ENCODE measurements around the gene KLF16. TPM values are rescaled to one million over a fixed set of nuclear protein-coding genes. Genes with fewer than 3 reads are reported as not detected.

KLF16 gene
- total RNA-seq, 4 donors from 2014 or later = 1.8 to 6.4 (median 3.4) TPM

- no peaks in the 10 kb centered on the region for H3K36me3 ChIP-seq
- TF ChIP-seq, protein P1, sequence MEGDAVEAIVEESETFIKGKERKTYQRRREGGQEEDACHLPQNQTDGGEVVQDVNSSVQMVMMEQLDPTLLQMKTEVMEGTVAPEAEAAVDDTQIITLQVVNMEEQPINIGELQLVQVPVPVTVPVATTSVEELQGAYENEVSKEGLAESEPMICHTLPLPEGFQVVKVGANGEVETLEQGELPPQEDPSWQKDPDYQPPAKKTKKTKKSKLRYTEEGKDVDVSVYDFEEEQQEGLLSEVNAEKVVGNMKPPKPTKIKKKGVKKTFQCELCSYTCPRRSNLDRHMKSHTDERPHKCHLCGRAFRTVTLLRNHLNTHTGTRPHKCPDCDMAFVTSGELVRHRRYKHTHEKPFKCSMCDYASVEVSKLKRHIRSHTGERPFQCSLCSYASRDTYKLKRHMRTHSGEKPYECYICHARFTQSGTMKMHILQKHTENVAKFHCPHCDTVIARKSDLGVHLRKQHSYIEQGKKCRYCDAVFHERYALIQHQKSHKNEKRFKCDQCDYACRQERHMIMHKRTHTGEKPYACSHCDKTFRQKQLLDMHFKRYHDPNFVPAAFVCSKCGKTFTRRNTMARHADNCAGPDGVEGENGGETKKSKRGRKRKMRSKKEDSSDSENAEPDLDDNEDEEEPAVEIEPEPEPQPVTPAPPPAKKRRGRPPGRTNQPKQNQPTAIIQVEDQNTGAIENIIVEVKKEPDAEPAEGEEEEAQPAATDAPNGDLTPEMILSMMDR (IDR thresholded peaks at IDR 0.05) = no peak
- no peak for TF ChIP-seq POLR2A (IDR thresholded peaks at IDR 0.05)
- WGBS, 2 donors = 74 to 89% methylated on average over 5 to 9 of the region's 15 CpGs
- no peaks in the 10 kb centered on the region for H3K9me3 ChIP-seq
- intact Hi-C loops (cut with DNase I) = no loop called here
- DNase-seq = no peak
- H3K4me1 ChIP-seq = peaks cover 7 to 14% of the 10 kb centered on the region in 2 donors
- H3K27me3 ChIP-seq = no peaks in the 10 kb centered on the region
- no peak overlapping the region for H3K4me3 ChIP-seq (replicated peaks in 1 of 3)
- no peak overlapping the region for H3K27ac ChIP-seq
These were observed 29.8 kb downstream of the KLF16 start for GRCh38 chr19:1833540-1833939.

- intact Hi-C loops (cut with DNase I) = no loop called here
- no peak for DNase-seq
- Histone ChIP-seq H3K27ac (no peak overlapping the region), H3K4me1 (peaks cover 0 to 3% of the 10 kb centered on the region in 2 donors), H3K4me3 (replicated peaks in 1 of 3) (no peak overlapping the region), H3K36me3 (peaks cover 0 to 8% of the 10 kb centered on the region in 2 donors), H3K27me3 (no peaks in the 10 kb centered on the region), H3K9me3 (no peaks in the 10 kb centered on the region)
- WGBS, 2 donors = 91 to 95% methylated on average over 15 to 26 of the region's 26 CpGs
- TF ChIP-seq POLR2A (IDR thresholded peaks at IDR 0.05) = no peak
- TF ChIP-seq, protein P1 (IDR thresholded peaks at IDR 0.05) = no peak
These were observed 31.2 kb downstream of the KLF16 start for GRCh38 chr19:1832046-1832663.

DNA sequence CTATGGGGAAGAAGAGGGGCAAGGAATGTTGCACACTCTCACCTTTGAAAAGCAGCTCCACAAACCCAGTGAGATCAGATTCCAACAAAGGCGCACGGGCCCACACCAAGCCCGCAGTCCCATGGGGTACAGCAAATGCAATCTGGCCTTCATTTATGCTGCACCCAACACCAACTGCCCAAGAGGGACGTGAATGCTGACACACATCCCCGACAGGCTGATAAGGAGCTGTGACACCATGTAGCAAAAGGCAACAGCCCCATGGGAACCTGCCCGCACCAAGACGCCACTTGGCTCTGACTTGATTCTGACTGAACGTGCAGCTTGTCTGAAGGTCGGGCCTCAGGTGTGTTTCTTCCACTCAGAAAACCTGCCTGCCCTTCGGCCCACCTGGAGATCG lies 32.4 kb downstream of the KLF16 start:
- Histone ChIP-seq H3K36me3 (peaks cover 0 to 17% of the 10 kb centered on the region in 2 donors), H3K9me3 (no peaks in the 10 kb centered on the region), H3K27me3 (no peaks in the 10 kb centered on the region), H3K27ac (no peak overlapping the region), H3K4me3 (replicated peaks in 1 of 3) (no peak overlapping the region), H3K4me1 (peaks cover 0 to 8% of the 10 kb centered on the region in 2 donors)
- TF ChIP-seq, protein P1 (IDR thresholded peaks at IDR 0.05) = no peak
- no peak for TF ChIP-seq POLR2A (IDR thresholded peaks at IDR 0.05)
- intact Hi-C loops (cut with DNase I) = no loop called here
- WGBS, 2 donors = 85 to 92% methylated on average over 6 to 10 of the region's 11 CpGs
- no peak for DNase-seq

DNA sequence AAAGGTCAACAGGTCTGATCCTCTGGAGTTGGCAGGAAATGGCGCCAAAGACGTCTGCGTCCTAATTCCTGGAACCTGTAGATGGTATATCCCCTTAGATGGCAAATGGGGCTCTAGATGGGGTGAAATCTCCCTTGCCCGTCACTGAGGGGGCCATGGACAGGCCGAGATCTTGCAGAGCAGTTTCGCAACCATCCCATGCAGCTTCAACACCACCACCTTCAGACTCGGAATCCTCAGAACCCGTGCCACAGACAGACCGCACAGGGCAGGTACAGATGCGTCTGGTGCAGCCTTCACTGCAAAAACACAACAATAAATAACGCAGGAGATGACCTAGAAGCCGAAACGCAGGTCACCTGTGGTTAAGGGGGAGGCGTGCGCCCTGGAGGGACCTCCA lies 32.8 kb downstream of the KLF16 start:
- no peak overlapping the region for H3K4me3 ChIP-seq (replicated peaks in 1 of 3)
- H3K9me3 ChIP-seq = no peaks in the 10 kb centered on the region
- no peak overlapping the region for H3K27ac ChIP-seq
- 91 to 92% methylated on average over 15 of the region's 15 CpGs for WGBS, 2 donors
- no peak for TF ChIP-seq POLR2A (IDR thresholded peaks at IDR 0.05)
- TF ChIP-seq, protein P1 (IDR thresholded peaks at IDR 0.05) = no peak
- DNase-seq = no peak
- peaks cover 0 to 10% of the 10 kb centered on the region in 2 donors for H3K4me1 ChIP-seq
- H3K27me3 ChIP-seq = no peaks in the 10 kb centered on the region
- peaks cover 0 to 17% of the 10 kb centered on the region in 2 donors for H3K36me3 ChIP-seq
- intact Hi-C loops (cut with DNase I) = no loop called here

- Histone ChIP-seq H3K9me3 (no peaks in the 10 kb centered on the region), H3K27me3 (no peaks in the 10 kb centered on the region), H3K4me1 (peaks cover 0 to 10% of the 10 kb centered on the region in 2 donors), H3K4me3 (replicated peaks in 1 of 3) (no peak overlapping the region), H3K36me3 (peaks cover 0 to 17% of the 10 kb centered on the region in 2 donors), H3K27ac (no peak overlapping the region)
- WGBS, 2 donors = 93% methylated on average over 11 of the region's 11 CpGs
- TF ChIP-seq, protein P1 (IDR thresholded peaks at IDR 0.05) = no peak
- no peak for TF ChIP-seq POLR2A (IDR thresholded peaks at IDR 0.05)
- no peak for DNase-seq
- intact Hi-C loops (cut with DNase I) = no loop called here
These were observed 33.4 kb downstream of the KLF16 start for GRCh38 chr19:1829958-1830357.

Measured in thyroid gland (tissue), 4 donors.